SK-N-SH (cell line): Measurements from ENCODE around the gene PPP6R2. TPM values are rescaled to one million over a fixed set of nuclear protein-coding genes. Genes with fewer than 3 reads are reported as not detected.

Experiments used
- CTCF ChIA-PET: fragments of 300-600, 350-600 bp; formaldehyde crosslinking; extraction: SDS; loops from one replicate; lab custom pipeline; 2021; lab: Yijun Ruan, JAX
- POLR2A ChIA-PET: fragments of 350-600 bp; sonication (Branson Sonifier 250); formaldehyde crosslinking; extraction: SDS; loops from one replicate; lab custom pipeline; 2020; ENCODE audit warnings: antibody characterized with exemption, inconsistent platforms; lab: Yijun Ruan, JAX
- DNase-seq: peaks from one replicate; pipeline ENCODE4 v3.0.0; 2012
- H2AFZ ChIP-seq: fragments of 200-600 bp; sonication (generic); 2 replicates; pipeline ENCODE4 v1.8.1; 2016; ENCODE audit warnings: antibody characterized with exemption, mild to moderate bottlenecking, low read depth
- H3F3A ChIP-seq: fragments of 200-600 bp; sonication (generic); replicated peaks from 2 replicates; pipeline ENCODE3; 2016; ENCODE audit warnings: antibody characterized with exemption, mild to moderate bottlenecking; ENCODE audit not compliant: insufficient read depth
- H3K27ac ChIP-seq, 2 experiments: fragments of 200-500 bp in 1 of 2; fragments of 200-600 bp in 1 of 2; sonication (Bioruptor generic) in 1 of 2; sonication (generic), shearing (Covaris generic) in 1 of 2; 2 replicates each; pipeline versions ENCODE4 v1.5.1 to v1.6.1; 2014 to 2016; ENCODE audit warnings: low read depth in 2 of 2, inconsistent platforms in 1 of 2, low read length in 1 of 2, mild to moderate bottlenecking in 1 of 2, mixed read lengths in 1 of 2
- H3K27me3 ChIP-seq: fragments of 200-600 bp; sonication (generic), shearing (Covaris generic); 2 replicates; pipeline ENCODE4 v1.6.1; 2016; ENCODE audit warnings: mixed run types; ENCODE audit not compliant: insufficient read depth
- H3K36me3 ChIP-seq, 2 experiments: fragments of 200-500 bp in 1 of 2; fragments of 200-600 bp in 1 of 2; sonication (Bioruptor generic) in 1 of 2; sonication (generic) in 1 of 2; replicated peaks in 1 of 2; 2 replicates each; pipeline versions ENCODE3 to v1.5.1; 2014 to 2016; ENCODE audit warnings: low read length in 1 of 2, mild to moderate bottlenecking in 1 of 2; ENCODE audit not compliant: insufficient read depth in 2 of 2, control insufficient read depth in 1 of 2
- H3K4me1 ChIP-seq, 2 experiments: fragments of 200-500 bp in 1 of 2; fragments of 200-600 bp in 1 of 2; sonication (Bioruptor generic) in 1 of 2; sonication (generic), shearing (Covaris generic) in 1 of 2; 2 replicates each; pipeline versions ENCODE4 v1.5.1 to v1.6.1; 2014 to 2016; ENCODE audit warnings: low read depth in 1 of 2, low read length in 1 of 2, mixed run types in 1 of 2; ENCODE audit not compliant: insufficient read depth in 2 of 2, control insufficient read depth in 1 of 2
- H3K4me2 ChIP-seq: fragments of 200-600 bp; sonication (generic), shearing (Covaris generic); 2 replicates; pipeline ENCODE4 v1.6.1; 2017; ENCODE audit warnings: mixed run types
- H3K4me3 ChIP-seq, 2 experiments: fragments of 200-500 bp in 1 of 2; fragments of 200-600 bp in 1 of 2; sonication (Bioruptor generic) in 1 of 2; sonication (generic), shearing (Covaris generic) in 1 of 2; 2 replicates each; pipeline versions ENCODE4 v1.5.1 to v1.8.1; 2014 to 2016; ENCODE audit warnings: low read depth in 2 of 2, inconsistent platforms in 1 of 2, low read length in 1 of 2, mild to moderate bottlenecking in 1 of 2, mixed read lengths in 1 of 2, moderate library complexity in 1 of 2
- H3K79me2 ChIP-seq: fragments of 200-600 bp; sonication (generic); 2 replicates; pipeline ENCODE4 v1.8.1; 2017; ENCODE audit warnings: mild to moderate bottlenecking; ENCODE audit not compliant: insufficient read depth
- H3K9ac ChIP-seq: fragments of 200-600 bp; sonication (generic); 2 replicates; pipeline ENCODE4 v1.6.1; 2017; ENCODE audit warnings: mixed run types
- H3K9me2 ChIP-seq: fragments of 200-600 bp; sonication (generic); 2 replicates; pipeline ENCODE4 v1.6.1; 2017; ENCODE audit warnings: mixed run types
- H3K9me3 ChIP-seq: fragments of 200-600 bp; sonication (generic); 2 replicates; pipeline ENCODE4 v1.6.1; 2017; ENCODE audit warnings: mixed run types, mild to moderate bottlenecking, moderate library complexity
- H4K20me1 ChIP-seq: fragments of 200-600 bp; sonication (generic); 2 replicates; pipeline ENCODE4 v1.6.1; 2017; ENCODE audit warnings: mild to moderate bottlenecking, mixed run types; ENCODE audit not compliant: insufficient read depth
- CHD2 ChIP-seq: fragments of 150-350 bp; IDR thresholded peaks from 2 replicates; pipeline ENCODE4 v1.6.1; 2018; ENCODE audit warnings: low read length; ENCODE audit not compliant: partially characterized antibody
- ELF1 ChIP-seq: IDR thresholded peaks from 2 replicates; pipeline ENCODE4 v1.4.0; 2012
- EP300 ChIP-seq, 2 experiments: IDR thresholded peaks; 2 replicates each; pipeline versions ENCODE4 v1.4.0 to v1.6.1; 2012; ENCODE audit warnings: borderline replicate concordance in 1 of 2, low read depth in 1 of 2, low read length in 1 of 2
- FOSL2 ChIP-seq: IDR thresholded peaks from 2 replicates; pipeline ENCODE4 v1.4.0; 2012; ENCODE audit warnings: low read depth, mild to moderate bottlenecking, moderate library complexity, borderline replicate concordance
- FOXJ3 ChIP-seq: sonication (generic); formaldehyde crosslinking; IDR thresholded peaks from 2 replicates; pipeline ENCODE4 v1.5.1; 2020; ENCODE audit warnings: mild to moderate bottlenecking, missing genetic modification reagents
- GATA2 ChIP-seq: sonication (generic); formaldehyde crosslinking; IDR thresholded peaks from 2 replicates; pipeline ENCODE4 v1.5.0; 2020; ENCODE audit warnings: mild to moderate bottlenecking, missing genetic modification reagents
- NFIC ChIP-seq: IDR thresholded peaks from 2 replicates; pipeline ENCODE4 v1.4.0; 2012; ENCODE audit warnings: borderline replicate concordance
- POLR2AphosphoS5 ChIP-seq: IDR thresholded peaks from 2 replicates; pipeline ENCODE4 v1.6.1; 2012; ENCODE audit warnings: low read depth, low read length
- RXRA ChIP-seq: IDR thresholded peaks from 2 replicates; pipeline ENCODE4 v1.4.0; 2012; ENCODE audit warnings: low read depth, mild to moderate bottlenecking, borderline replicate concordance
- SIN3A ChIP-seq: IDR thresholded peaks from 2 replicates; pipeline ENCODE4 v1.6.1; 2012; ENCODE audit warnings: low read depth, mild to moderate bottlenecking, low read length, moderate library complexity, borderline replicate concordance
- SMC3 ChIP-seq: IDR thresholded peaks from 2 replicates; pipeline ENCODE4 v1.6.1; 2012; ENCODE audit warnings: low read depth, low read length, improper control_type of control experiment
- TCF12 ChIP-seq: IDR thresholded peaks from 2 replicates; pipeline ENCODE4 v1.4.0; 2012
- TEAD4 ChIP-seq: IDR thresholded peaks from 2 replicates; pipeline ENCODE4 v1.4.0; 2012; ENCODE audit warnings: mild to moderate bottlenecking, borderline replicate concordance; ENCODE audit not compliant: insufficient read depth
- WGBS: methylation state at CpG from one replicate; pipeline ENCODE4 v1.1.6; 2017; ENCODE audit warnings: low lambda C conversion rate; 5-methylcytosine and 5-hydroxymethylcytosine counted together
- polyA plus RNA-seq, 3 experiments: library from polyadenylated mRNA; depleted of rRNA; stranded (reverse); fragments of >200 nt; gene quantifications; 2 replicates each; pipeline ENCODE4 v1.2.3, GENCODE V29; 2012
- TF ChIP-seq, protein P1 (sequence below): fragments of 150-350 bp; IDR thresholded peaks from 2 replicates; pipeline ENCODE4 v1.6.1; 2017; ENCODE audit warnings: antibody characterized with exemption, low read length, low read depth, borderline replicate concordance

Gene PPP6R2
- polyA plus RNA-seq, 1 of the 3 experiments (the other 2 are of a cell fraction): 45.7 TPM

GRCh38 chr22:50293441-50294318, 49.4 kb upstream of the PPP6R2 start:
- peak overlapping the region; percentile 84 for H3K4me2 ChIP-seq
- H3K79me2 ChIP-seq: peaks cover 100% of the 10 kb centered on the region
- no peak overlapping the region for H2AFZ ChIP-seq
- peak overlapping the region; percentile 17 to 49; a peak in 2 of 4 replicates for H3K4me3 ChIP-seq
- ChIA-PET POLR2A (no interaction called here), CTCF (interaction anchor here (0.7 to 2.6 kb wide), 7 partner anchors 9 to 53 kb away, joined by 3 to 12 read pairs (median 3); no protein-coding TSS in a partner anchor)
- no peaks in the 10 kb centered on the region for H3K9me3 ChIP-seq
- H3K9me2 ChIP-seq: no peaks in the 10 kb centered on the region
- DNase-seq: peak; percentile 60
- peaks cover 6 to 22% of the 10 kb centered on the region in 2 experiments; a peak in 3 of 4 replicates for H3K4me1 ChIP-seq
- TF ChIP-seq FOSL2 (no peak), POLR2AphosphoS5 (0 out of 2 replicates have a peak, but pooled peaks have one; percentile 15), FOXJ3 (no peak), ELF1 (no peak), SIN3A (no peak), NFIC (peak; percentile 40; the same call in 1 of the 2 replicates), TCF12 (peak; percentile 72), EP300 (IDR thresholded peaks at IDR 0.05; ENCODE audit: borderline replicate concordance in 1 of 2, low read depth in 1 of 2, low read length in 1 of 2) (peak in 1 of 2 experiments; percentile 57; a peak in 1 of 4 replicates), TEAD4 (peak; percentile 99)
- peaks cover 98% of the 10 kb centered on the region for H4K20me1 ChIP-seq
- peak overlapping the region; percentile 63 to 80 for H3K27ac ChIP-seq
- peaks cover 10 to 23% of the 10 kb centered on the region in 2 experiments for H3K36me3 ChIP-seq
- no peaks in the 10 kb centered on the region for H3K27me3 ChIP-seq
- peaks cover 13% of the 10 kb centered on the region for H3F3A ChIP-seq
- H3K9ac ChIP-seq: peak overlapping the region; percentile 68; the same call in 1 of the 2 replicates
- WGBS: 62% methylated on average over 6 of the region's 42 CpGs

- CTCF ChIA-PET: interaction anchor here (0.7 to 2.6 kb wide), 6 partner anchors 10 to 54 kb away, joined by 3 to 12 read pairs (median 4); no protein-coding TSS in a partner anchor
- 48% methylated on average over 5 of the region's 5 CpGs for WGBS
- H4K20me1 ChIP-seq: peaks cover 96% of the 10 kb centered on the region
These were observed 48.8 kb upstream of the PPP6R2 start for GRCh38 chr22:50294319-50294656.

More at GRCh38 chr22:50294319-50294656, 48.8 kb upstream of the PPP6R2 start:
- H3K4me3 ChIP-seq: no peak overlapping the region; a peak in 1 of 4 replicates
- H2AFZ ChIP-seq: no peak overlapping the region
- peaks cover 6 to 22% of the 10 kb centered on the region in 2 experiments; a peak in 3 of 4 replicates for H3K4me1 ChIP-seq
- H3K9me3 ChIP-seq: no peaks in the 10 kb centered on the region
- H3K9ac ChIP-seq: peak overlapping the region; percentile 68; the same call in 1 of the 2 replicates
- DNase-seq: no peak
- H3K79me2 ChIP-seq: peaks cover 99% of the 10 kb centered on the region
- TF ChIP-seq FOXJ3 (no peak), RXRA (no peak), EP300 (IDR thresholded peaks at IDR 0.05; ENCODE audit: borderline replicate concordance in 1 of 2, low read depth in 1 of 2, low read length in 1 of 2) (no peak), CHD2 (no peak), FOSL2 (no peak), GATA2 (CRISPR knock-in tag) (no peak), SMC3 (no peak)
- TF ChIP-seq, protein P1, sequence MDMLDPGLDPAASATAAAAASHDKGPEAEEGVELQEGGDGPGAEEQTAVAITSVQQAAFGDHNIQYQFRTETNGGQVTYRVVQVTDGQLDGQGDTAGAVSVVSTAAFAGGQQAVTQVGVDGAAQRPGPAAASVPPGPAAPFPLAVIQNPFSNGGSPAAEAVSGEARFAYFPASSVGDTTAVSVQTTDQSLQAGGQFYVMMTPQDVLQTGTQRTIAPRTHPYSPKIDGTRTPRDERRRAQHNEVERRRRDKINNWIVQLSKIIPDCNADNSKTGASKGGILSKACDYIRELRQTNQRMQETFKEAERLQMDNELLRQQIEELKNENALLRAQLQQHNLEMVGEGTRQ: no peak
- peaks cover 8 to 17% of the 10 kb centered on the region in 2 experiments for H3K36me3 ChIP-seq
- H3K27ac ChIP-seq: peak overlapping the region; percentile 7 to 80; a peak in 3 of 4 replicates
- H3F3A ChIP-seq: peaks cover 13% of the 10 kb centered on the region
- no peaks in the 10 kb centered on the region for H3K27me3 ChIP-seq
- POLR2A ChIA-PET: no interaction called here
- peak overlapping the region; percentile 84; the same call in 1 of the 2 replicates for H3K4me2 ChIP-seq
- no peaks in the 10 kb centered on the region for H3K9me2 ChIP-seq
